HPDE6-E6E7 (cell line): ENCODE measurements around the gene ANKRD11.
"Not testable (repeated sequence)": the region's sequence is repeated elsewhere in the genome, so short reads cannot be mapped to it uniquely, and the experiment has no call there.

Experiments
- DNase-seq: peaks from one replicate; pipeline ENCODE4 v3.0.0; 2011; ENCODE audit warnings: missing footprints; ENCODE audit errors: extremely low spot score

The ANKRD11 gene

DNA sequence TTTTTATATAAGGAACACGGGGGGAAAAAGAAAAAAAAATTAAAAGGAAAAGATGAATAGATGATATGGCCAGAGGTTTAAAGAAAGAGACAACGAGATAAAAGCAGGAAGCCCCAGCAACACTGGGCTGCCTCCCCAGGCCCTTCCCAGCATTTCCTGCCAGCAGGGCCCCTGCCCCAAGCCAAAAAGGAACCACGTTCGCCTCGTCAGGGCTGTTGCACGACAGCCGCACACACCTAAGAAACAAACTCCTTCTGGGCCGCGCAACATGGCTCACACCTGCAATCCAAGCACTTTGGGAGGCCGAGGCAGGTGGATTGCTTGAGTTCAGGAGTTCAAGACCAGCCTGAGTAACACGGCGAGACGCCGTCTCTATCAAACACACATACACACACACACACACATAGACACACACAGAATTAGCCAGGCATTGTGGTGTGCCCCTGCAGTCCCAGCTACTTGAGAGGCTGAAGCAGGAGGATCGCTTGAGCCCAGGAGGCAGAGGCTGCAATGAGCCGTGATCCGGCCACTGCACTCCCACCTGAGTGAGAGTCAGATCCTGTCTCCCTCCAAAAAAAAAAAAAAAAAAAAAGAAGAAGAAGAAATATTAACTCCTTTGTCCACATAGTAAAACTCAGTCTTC, 83.0 kb downstream of the ANKRD11 start:
- DNase-seq: no peak

DNA sequence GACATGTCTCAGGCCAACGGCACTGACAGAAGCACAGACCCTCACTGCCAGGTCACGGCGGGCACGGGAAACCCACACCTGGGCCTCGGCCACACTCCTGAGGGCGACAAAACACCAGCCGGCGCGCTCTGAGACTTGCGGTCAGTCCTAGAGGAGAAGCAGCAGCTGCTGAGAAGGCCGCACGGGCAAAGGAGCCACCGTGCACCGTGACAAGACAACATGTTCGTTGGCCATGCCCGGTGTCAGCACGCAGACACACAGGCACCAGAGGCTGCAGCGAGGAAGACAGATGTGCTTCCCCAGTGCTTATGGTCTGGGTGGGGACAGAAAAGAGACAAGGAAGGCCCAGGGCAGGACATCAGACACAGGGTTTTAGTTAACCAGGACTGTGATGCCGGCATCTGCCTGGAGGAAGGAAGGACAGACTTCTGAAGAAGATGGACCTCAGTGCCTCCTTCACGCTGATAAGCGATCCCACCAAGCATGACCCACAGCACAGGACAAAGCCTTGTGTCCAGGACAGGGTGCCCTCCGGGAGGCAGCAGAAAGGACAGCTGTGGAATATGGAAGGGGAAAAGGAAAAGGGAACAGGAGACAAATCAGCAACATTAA, 84.0 kb downstream of the ANKRD11 start:
- no peak for DNase-seq

GRCh38 chr16:89404561-89404960, 85.8 kb downstream of the ANKRD11 start:
- DNase-seq: peak; percentile 66

DNA sequence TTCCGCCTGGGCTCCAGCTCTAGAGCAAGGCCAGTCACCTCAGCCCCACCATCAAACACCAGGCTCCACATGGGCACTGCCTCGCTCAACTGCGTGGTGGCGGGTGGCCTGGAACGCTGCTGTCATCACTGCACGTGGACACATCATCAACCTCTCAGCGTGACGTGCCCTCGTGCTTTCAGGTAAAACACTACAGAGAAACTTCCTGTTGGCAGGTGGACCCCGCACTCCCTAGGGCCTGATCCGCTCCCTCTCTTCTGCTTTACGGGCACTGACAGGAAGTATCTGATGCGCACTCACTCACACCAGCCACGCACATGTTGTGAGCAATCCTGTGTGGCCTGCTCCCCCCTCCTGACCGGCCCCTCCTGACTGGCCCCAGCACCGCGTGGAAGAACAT, 87.4 kb downstream of the ANKRD11 start:
- DNase-seq: no peak

- no peak for DNase-seq
Observed at GRCh38 chr16:89401641-89402445, 88.5 kb downstream of the ANKRD11 start.

- DNase-seq: no peak
Observed at GRCh38 chr16:89401205-89401604, 89.2 kb downstream of the ANKRD11 start.

DNA sequence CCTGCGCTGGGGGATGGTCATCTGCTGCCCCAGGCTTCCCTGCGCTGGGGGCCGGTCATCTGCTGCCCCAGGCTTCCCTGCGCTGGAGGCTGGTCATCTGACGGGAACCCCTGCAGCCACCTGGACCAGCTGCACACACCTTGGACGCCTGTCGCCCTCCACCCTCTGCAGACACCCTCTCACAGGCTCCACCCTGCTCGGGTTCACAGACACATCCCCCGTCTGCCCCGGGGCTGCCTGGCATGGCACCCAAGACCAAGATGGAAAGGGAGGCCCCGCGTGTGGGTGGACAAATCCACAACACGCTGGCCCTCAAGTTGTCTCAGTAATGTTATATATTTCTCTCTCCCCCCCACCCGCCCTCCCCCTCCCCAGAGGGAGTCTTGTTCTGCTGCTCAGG, 89.6 kb downstream of the ANKRD11 start:
- DNase-seq: no peak

DNA sequence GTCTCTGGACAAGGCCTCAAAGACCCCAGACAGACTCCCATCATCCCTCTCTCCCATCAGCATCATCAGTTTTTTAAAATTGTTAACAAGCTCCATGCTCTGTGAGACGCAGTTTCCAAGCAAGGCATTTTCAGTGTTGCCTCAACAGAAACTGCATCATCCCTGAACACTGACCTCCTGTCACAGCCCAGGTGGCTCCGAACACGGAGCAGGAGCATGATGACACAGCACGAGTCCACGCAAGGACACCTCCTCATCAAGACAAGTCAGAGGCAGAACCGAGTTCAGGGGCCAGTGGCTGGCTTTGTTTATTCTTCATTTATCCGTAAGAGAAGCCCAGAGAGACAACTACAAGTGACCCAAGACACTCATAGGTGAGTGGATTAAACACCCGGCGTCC, 91.4 kb downstream of the ANKRD11 start:
- DNase-seq: no peak

GRCh38 chr16:89397331-89397861, 93.0 kb downstream of the ANKRD11 start:
- DNase-seq: no peak

GRCh38 chr16:89396156-89396555, 94.2 kb downstream of the ANKRD11 start:
- no peak for DNase-seq

GRCh38 chr16:89395150-89396142, 94.9 kb downstream of the ANKRD11 start:
- peak; percentile 96 for DNase-seq

DNA sequence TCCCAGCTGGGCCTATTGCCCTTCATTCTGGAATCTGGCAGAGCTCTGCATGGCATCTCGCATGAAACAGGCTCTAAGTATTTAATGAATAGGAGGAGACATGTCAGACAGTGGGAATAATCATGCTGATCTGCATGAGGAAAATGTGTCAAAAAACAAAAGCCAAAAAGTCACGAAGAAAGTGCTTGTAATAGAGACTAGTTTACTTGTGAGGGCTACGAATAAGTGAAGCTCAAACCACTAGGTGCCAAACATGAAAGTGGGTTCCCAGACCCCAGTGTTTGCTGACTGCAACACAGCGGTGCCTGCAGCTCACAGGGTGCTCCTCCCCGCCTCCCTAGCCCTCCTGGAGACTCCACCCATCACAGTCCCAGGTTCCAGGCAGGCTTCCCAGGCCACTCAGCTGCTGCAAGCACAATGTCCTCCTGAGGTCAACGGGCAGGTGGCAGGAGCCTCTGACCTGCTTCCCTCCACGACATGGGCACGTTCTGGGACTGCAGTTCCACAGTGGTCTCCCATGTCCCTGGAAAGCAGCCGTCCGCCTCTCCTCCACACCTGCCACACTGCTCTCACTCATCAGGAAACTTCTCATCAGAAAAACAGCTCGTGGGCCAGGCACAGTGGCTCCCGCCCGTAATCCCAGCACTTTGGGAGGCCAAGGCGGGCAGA, 96.5 kb downstream of the ANKRD11 start:
- DNase-seq: no peak

DNA sequence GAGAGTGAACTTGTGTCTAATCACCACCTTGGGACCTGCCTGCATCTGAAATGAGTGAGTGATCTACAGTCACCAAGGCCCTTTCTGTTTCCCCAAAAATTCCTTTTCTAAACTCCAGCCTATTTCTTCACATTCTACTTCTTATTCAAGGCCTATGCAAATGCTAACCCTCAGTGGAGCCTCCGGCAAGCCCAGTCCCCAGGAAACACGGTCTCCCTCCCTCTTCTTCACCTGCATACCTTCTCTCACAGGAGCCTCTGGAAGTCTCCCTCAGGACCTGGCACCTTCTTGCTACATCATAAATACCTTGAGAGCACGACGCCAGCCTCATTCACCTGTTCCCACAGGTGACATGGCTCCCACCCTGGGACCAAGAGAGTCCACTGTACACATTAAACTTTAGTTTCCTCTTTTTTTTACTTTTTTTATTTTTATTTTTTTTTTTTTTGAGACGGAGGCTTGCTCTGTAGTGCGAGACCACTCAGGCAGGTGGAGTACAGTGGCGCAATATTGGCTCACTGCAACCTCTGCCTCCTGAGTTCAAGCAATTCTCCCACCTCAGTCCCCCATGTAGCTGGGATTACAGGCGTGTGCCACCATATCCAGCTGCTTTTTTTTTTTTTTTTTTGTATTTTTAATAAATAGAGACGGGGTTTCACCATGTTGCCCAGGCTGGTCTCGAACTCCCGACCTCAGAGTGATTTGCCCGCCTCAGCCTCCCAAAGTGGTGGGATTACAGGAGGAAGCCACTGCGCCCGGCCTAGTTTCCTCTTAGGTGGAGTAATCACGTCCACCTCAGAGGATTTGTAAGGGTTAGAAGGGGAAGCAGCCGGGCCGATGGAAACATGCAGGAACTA, 97.3 kb downstream of the ANKRD11 start:
- DNase-seq: no peak

GRCh38 chr16:89390224-89390583, 100.2 kb downstream of the ANKRD11 start:
- DNase-seq: not testable (repeated sequence)

DNA sequence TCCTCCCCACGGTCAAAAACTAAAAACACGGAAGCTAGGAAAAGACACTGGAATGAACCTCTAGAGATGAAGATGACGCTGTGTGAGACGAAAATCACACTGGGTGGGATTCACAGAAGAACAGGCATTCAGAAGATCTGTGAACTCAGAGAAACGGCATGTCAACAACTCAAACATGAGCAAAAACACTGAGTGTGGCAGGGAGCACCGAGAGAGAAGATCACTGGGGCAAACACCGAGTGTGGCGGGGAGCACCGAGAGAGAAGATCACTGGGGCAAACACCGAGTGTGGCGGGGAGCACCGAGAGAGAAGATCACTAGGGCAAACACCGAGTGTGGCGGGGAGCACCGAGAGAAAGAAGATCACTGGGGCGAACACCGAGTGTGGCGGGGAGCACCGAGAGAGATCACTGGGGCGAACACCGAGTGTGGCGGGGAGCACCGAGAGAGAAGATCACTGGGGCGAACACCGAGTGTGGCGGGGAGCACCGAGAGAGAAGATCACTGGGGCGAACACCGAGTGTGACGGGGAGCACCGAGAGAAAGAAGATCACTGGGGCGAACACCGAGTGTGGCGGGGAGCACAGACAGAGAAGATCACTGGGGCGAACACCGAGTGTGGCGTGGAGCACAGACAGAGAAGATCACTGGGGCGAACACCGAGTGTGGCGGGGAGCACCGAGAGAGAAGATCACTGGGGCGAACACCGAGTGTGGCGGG, 100.7 kb downstream of the ANKRD11 start:
- not testable (repeated sequence) for DNase-seq

DNA sequence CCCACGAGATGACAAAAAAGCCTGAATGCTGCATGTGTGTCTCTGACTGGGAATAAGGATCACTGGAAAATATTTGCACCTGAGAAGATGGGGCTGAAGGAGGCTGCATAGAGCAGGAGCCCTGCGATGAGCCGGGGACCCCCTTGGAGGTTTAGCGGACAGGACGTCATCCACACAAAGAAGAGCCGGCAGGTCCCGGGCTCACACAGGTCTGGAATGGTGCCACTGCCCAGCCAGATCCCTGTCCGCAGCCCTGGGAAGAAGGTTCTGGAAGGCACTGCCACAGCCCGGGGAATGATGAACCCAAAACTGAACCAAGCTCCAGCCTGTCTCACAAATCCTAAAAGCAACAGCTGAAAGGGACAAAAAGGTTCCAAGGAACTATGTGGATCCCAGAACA, 101.8 kb downstream of the ANKRD11 start:
- DNase-seq: no peak

DNA sequence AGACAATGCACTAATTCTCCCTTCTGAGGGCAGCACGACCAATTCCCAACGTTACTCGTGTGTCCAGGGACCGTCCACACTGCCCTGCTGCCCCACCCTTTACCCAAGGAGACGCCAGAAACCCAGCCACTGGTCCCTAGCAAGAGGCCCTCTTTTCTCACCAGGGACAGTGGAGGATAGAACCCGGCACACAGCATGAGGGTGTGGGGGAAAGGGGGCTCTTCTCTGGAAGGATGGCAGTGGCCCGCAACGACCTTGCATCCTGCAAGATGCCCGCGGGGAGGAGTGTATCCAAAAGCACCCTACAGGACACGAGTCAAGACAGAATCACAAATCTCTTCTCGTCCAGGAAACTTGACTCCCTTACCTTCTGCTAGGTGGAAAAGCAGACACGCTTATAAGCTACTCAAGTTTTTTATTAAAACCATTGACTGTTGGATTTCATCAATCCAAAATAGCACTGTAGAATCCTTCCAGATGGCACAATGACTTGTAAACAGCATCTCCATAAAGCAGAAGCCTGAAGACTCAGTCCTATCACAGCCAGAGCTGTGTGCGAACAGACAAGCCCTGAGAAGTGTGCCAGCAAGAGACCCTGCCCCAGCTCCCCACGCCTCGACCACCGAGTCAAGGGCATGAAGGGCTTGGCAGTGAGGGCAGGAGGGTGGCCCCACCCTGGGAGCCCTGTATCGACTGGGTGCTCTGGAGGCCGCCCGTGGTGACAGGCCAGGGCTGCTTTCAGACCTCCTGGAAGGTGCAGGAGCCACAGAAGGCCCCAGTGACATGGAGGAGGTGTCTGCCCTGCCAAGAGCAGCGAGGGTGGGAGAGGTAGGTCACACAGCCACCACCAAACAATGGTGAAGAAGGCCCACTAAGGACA, 103.8 kb downstream of the ANKRD11 start:
- no peak for DNase-seq

GRCh38 chr16:89385712-89386111, 104.6 kb downstream of the ANKRD11 start:
- no peak for DNase-seq
